Thyroid gland (tissue), 4 donors: ENCODE data around the gene PTPN14.

Experiments
- POLR2A ChIP-seq, 2 donors: fragments of 450-650 bp; IDR thresholded peaks; one replicate each; pipeline ENCODE4 v1.6.1; 2017; ENCODE audit warnings: antibody characterized with exemption in 2 of 2, mild to moderate bottlenecking in 2 of 2, moderate library complexity in 1 of 2
- TF ChIP-seq, protein P1 (sequence below), 6 experiments: fragments of 200-600 bp in 3 of 6; fragments of 450-650 bp in 3 of 6; sonication (generic) in 3 of 6; IDR thresholded peaks; one replicate each; pipeline ENCODE4 v1.5.1; 2016 to 2019; ENCODE audit warnings: antibody characterized with exemption in 6 of 6, mild to moderate bottlenecking in 2 of 6, inconsistent platforms in 1 of 6, moderate library complexity in 1 of 6

GRCh38 chr1:214537219-214537618 is 14.2 kb downstream of the PTPN14 start:
- TF ChIP-seq, protein P1, sequence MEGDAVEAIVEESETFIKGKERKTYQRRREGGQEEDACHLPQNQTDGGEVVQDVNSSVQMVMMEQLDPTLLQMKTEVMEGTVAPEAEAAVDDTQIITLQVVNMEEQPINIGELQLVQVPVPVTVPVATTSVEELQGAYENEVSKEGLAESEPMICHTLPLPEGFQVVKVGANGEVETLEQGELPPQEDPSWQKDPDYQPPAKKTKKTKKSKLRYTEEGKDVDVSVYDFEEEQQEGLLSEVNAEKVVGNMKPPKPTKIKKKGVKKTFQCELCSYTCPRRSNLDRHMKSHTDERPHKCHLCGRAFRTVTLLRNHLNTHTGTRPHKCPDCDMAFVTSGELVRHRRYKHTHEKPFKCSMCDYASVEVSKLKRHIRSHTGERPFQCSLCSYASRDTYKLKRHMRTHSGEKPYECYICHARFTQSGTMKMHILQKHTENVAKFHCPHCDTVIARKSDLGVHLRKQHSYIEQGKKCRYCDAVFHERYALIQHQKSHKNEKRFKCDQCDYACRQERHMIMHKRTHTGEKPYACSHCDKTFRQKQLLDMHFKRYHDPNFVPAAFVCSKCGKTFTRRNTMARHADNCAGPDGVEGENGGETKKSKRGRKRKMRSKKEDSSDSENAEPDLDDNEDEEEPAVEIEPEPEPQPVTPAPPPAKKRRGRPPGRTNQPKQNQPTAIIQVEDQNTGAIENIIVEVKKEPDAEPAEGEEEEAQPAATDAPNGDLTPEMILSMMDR (IDR thresholded peaks at IDR 0.05): no peak
- no peak for TF ChIP-seq POLR2A (IDR thresholded peaks at IDR 0.05)
